ENCODE measurements around the gene SYNE2.
"Not testable (repeated sequence)": the region's sequence is repeated elsewhere in the genome, so short reads cannot be mapped to it uniquely, and the experiment has no call there.

The SYNE2 gene

GRCh38 chr14:64081174-64081746 lies 228.5 kb downstream of the SYNE2 start:
- DNase-seq = no peak

- DNase-seq = no peak
Measured at GRCh38 chr14:64082837-64083236, 230.0 kb downstream of the SYNE2 start.

- no peak for DNase-seq
Measured at GRCh38 chr14:64088647-64088964, 235.8 kb downstream of the SYNE2 start.

- no peak for DNase-seq
Measured at GRCh38 chr14:64089920-64090319, 237.1 kb downstream of the SYNE2 start.

- DNase-seq = no peak
Measured at GRCh38 chr14:64091217-64091616, 238.4 kb downstream of the SYNE2 start.

GRCh38 chr14:64092338-64092737 lies 239.5 kb downstream of the SYNE2 start:
- no peak for DNase-seq

GRCh38 chr14:64092940-64093339 lies 240.1 kb downstream of the SYNE2 start:
- no peak for DNase-seq

- DNase-seq = no peak
Measured at GRCh38 chr14:64095620-64096019, 242.8 kb downstream of the SYNE2 start.

- DNase-seq = no peak
Measured at GRCh38 chr14:64098120-64098519, 245.3 kb downstream of the SYNE2 start.

GRCh38 chr14:64107438-64107837 lies 254.6 kb downstream of the SYNE2 start:
- DNase-seq = no peak

- no peak for DNase-seq
Measured at GRCh38 chr14:64109819-64110554, 257.2 kb downstream of the SYNE2 start.

GRCh38 chr14:64110802-64111201 lies 258.0 kb downstream of the SYNE2 start:
- DNase-seq = no peak

GRCh38 chr14:64112867-64113678 lies 260.3 kb downstream of the SYNE2 start:
- DNase-seq = no peak

GRCh38 chr14:64114166-64114565 lies 261.4 kb downstream of the SYNE2 start:
- no peak for DNase-seq

- no peak for DNase-seq
Measured at GRCh38 chr14:64114796-64115195, 262.0 kb downstream of the SYNE2 start.

GRCh38 chr14:64115401-64115800 lies 262.6 kb downstream of the SYNE2 start:
- DNase-seq = no peak

- no peak for DNase-seq
Measured at GRCh38 chr14:64117671-64118402, 265.0 kb downstream of the SYNE2 start.

- DNase-seq = not testable (repeated sequence)
Measured at GRCh38 chr14:64118403-64118742, 265.6 kb downstream of the SYNE2 start.

GRCh38 chr14:64118892-64119291 lies 266.1 kb downstream of the SYNE2 start:
- no peak for DNase-seq

- no peak for DNase-seq
Measured at GRCh38 chr14:64119500-64119899, 266.7 kb downstream of the SYNE2 start.

- DNase-seq = no peak
Measured at GRCh38 chr14:64119980-64120379, 267.2 kb downstream of the SYNE2 start.

- DNase-seq = no peak
Measured at GRCh38 chr14:64123241-64123822, 270.5 kb downstream of the SYNE2 start.

GRCh38 chr14:64125270-64125669 lies 272.5 kb downstream of the SYNE2 start:
- DNase-seq = no peak

Data from T-helper 1 cell (primary cell).